Muscle layer of colon (tissue), 2 donors: ENCODE data around the gene KPNB1.

Experiments
- H3K27ac ChIP-seq: one replicate; pipeline ENCODE4 v1.7.0; 2013; ENCODE audit warnings: low read depth, mild to moderate bottlenecking, low read length, moderate library complexity
- H3K27me3 ChIP-seq, 2 donors: one replicate each; pipeline ENCODE4 v1.7.0; 2013; ENCODE audit warnings: low read length in 2 of 2, mild to moderate bottlenecking in 2 of 2; ENCODE audit not compliant: insufficient read depth in 2 of 2, control insufficient read depth in 1 of 2
- H3K36me3 ChIP-seq: one replicate; pipeline ENCODE4 v1.7.0; 2013; ENCODE audit warnings: mild to moderate bottlenecking, low read length; ENCODE audit not compliant: insufficient read depth
- H3K4me1 ChIP-seq: one replicate; pipeline ENCODE4 v1.7.0; 2013; ENCODE audit warnings: mild to moderate bottlenecking, low read length; ENCODE audit not compliant: insufficient read depth
- H3K4me3 ChIP-seq, 2 donors: one replicate each; pipeline ENCODE4 v1.7.0; 2013; ENCODE audit warnings: low read length in 2 of 2, low read depth in 1 of 2, mild to moderate bottlenecking in 1 of 2, moderate library complexity in 1 of 2
- H3K9ac ChIP-seq: one replicate; pipeline ENCODE4 v1.7.0; 2013; ENCODE audit warnings: low read length
- H3K9me3 ChIP-seq: one replicate; pipeline ENCODE4 v1.7.0; 2013; ENCODE audit warnings: mild to moderate bottlenecking, low read length
- donor health status: abdominal sarcoma.
- donor health status: Adenocarcinoma of cecum.

Gene KPNB1

GRCh38 chr17:47719411-47720152 lies 69.9 kb downstream of the KPNB1 start:
- peaks cover 22 to 44% of the 10 kb centered on the region in 2 donors for H3K27me3 ChIP-seq
- no peaks in the 10 kb centered on the region for H3K36me3 ChIP-seq
- peaks cover 13% of the 10 kb centered on the region for H3K4me1 ChIP-seq
- no peak overlapping the region for H3K27ac ChIP-seq
- no peak overlapping the region for H3K9ac ChIP-seq
- H3K9me3 ChIP-seq, result no peaks in the 10 kb centered on the region
- H3K4me3 ChIP-seq, result no peak overlapping the region

DNA sequence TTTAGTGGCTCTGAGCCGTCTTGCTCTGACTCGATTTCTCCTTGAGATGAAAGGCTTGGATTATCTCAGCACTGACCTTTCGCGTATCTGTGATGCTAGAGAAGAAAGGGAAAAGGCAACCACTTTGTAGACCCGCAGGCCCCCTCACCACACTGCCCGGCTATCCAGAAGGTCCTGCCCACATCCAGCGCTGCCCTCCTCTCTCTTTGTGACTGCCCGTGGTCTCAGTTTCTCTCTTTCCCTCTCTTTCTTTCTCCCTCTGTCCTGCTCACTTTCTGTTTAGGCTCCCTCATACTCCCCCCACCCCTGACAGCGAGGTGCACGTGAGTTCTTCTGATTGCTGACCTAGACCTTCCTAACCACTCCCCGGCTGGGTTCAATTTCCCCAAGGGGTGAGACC lies 70.5 kb downstream of the KPNB1 start:
- peaks cover 13% of the 10 kb centered on the region for H3K4me1 ChIP-seq
- no peak overlapping the region for H3K4me3 ChIP-seq
- peaks cover 22 to 44% of the 10 kb centered on the region in 2 donors for H3K27me3 ChIP-seq
- no peaks in the 10 kb centered on the region for H3K9me3 ChIP-seq
- H3K9ac ChIP-seq, result no peak overlapping the region
- H3K27ac ChIP-seq, result no peak overlapping the region
- H3K36me3 ChIP-seq, result no peaks in the 10 kb centered on the region

- Histone ChIP-seq H3K36me3 (no peaks in the 10 kb centered on the region), H3K4me1 (peaks cover 13% of the 10 kb centered on the region), H3K9me3 (no peaks in the 10 kb centered on the region), H3K27ac (no peak overlapping the region), H3K4me3 (no peak overlapping the region), H3K27me3 (peaks cover 22 to 51% of the 10 kb centered on the region in 2 donors), H3K9ac (no peak overlapping the region)
Measured at GRCh38 chr17:47720754-47721533, 71.2 kb downstream of the KPNB1 start.

DNA sequence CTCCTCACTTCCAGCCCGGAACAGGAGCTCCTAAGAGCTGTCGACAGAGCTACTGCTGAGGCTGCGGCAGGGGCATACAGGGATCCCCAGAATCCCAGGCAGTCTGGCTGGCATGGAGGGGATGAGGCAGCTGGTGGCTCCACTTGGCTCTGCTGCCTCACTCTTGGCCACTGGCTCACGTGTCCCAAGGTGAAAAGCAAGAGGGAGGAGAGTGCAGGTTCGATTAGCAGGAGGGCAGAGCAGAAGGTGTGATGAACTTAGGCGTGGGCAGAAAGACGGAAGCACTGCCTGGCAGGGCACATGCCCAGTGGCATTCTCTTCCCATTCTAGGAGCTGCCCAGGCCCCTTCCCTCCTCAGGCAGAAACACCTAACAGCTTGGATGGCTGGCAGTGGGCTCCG lies 72.0 kb downstream of the KPNB1 start:
- H3K4me1 ChIP-seq, result peaks cover 13% of the 10 kb centered on the region
- H3K9ac ChIP-seq, result no peak overlapping the region
- H3K27ac ChIP-seq, result no peak overlapping the region
- H3K9me3 ChIP-seq, result no peaks in the 10 kb centered on the region
- no peak overlapping the region for H3K4me3 ChIP-seq
- peaks cover 22 to 58% of the 10 kb centered on the region in 2 donors for H3K27me3 ChIP-seq
- no peaks in the 10 kb centered on the region for H3K36me3 ChIP-seq

GRCh38 chr17:47724705-47725104 lies 75.0 kb downstream of the KPNB1 start:
- no peak overlapping the region for H3K27ac ChIP-seq
- no peak overlapping the region for H3K4me3 ChIP-seq
- peaks cover 22 to 58% of the 10 kb centered on the region in 2 donors for H3K27me3 ChIP-seq
- no peaks in the 10 kb centered on the region for H3K36me3 ChIP-seq
- no peaks in the 10 kb centered on the region for H3K9me3 ChIP-seq
- no peak overlapping the region for H3K9ac ChIP-seq
- H3K4me1 ChIP-seq, result peaks cover 13% of the 10 kb centered on the region

- Histone ChIP-seq H3K36me3 (no peaks in the 10 kb centered on the region), H3K27me3 (peaks cover 18 to 52% of the 10 kb centered on the region in 2 donors), H3K9me3 (no peaks in the 10 kb centered on the region), H3K4me1 (peaks cover 10% of the 10 kb centered on the region), H3K9ac (no peak overlapping the region), H3K27ac (no peak overlapping the region), H3K4me3 (no peak overlapping the region)
Measured at GRCh38 chr17:47725446-47726111, 75.9 kb downstream of the KPNB1 start.

GRCh38 chr17:47726796-47727703 lies 77.3 kb downstream of the KPNB1 start:
- Histone ChIP-seq H3K9ac (no peak overlapping the region), H3K9me3 (no peaks in the 10 kb centered on the region), H3K27ac (no peak overlapping the region), H3K27me3 (peaks cover 6 to 41% of the 10 kb centered on the region in 2 donors), H3K4me3 (no peak overlapping the region), H3K36me3 (no peaks in the 10 kb centered on the region), H3K4me1 (no peaks in the 10 kb centered on the region)

DNA sequence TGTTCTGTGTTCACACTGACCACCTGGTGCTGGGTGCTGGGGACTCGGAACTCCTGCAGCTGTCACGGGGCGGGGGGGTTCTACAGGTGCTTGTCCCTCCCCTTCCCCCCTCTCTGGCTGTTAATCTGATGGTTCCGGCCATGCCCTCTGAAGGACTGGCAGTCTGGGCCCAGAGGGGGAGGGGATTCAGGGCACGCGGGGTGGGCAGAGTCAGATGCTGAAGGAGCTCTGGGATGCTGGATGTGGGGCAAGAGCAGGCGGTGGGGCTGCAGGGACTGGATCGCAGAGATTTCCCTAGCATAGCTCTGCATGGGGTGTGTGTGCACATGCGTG lies 78.0 kb downstream of the KPNB1 start:
- Histone ChIP-seq H3K9me3 (no peaks in the 10 kb centered on the region), H3K36me3 (no peaks in the 10 kb centered on the region), H3K4me1 (no peaks in the 10 kb centered on the region), H3K4me3 (no peak overlapping the region), H3K9ac (no peak overlapping the region), H3K27me3 (peaks cover 7 to 42% of the 10 kb centered on the region in 2 donors), H3K27ac (no peak overlapping the region)

GRCh38 chr17:47728214-47728877 lies 78.6 kb downstream of the KPNB1 start:
- Histone ChIP-seq H3K4me1 (no peaks in the 10 kb centered on the region), H3K9ac (no peak overlapping the region), H3K27me3 (peaks cover 9 to 49% of the 10 kb centered on the region in 2 donors), H3K9me3 (no peaks in the 10 kb centered on the region), H3K27ac (no peak overlapping the region), H3K4me3 (no peak overlapping the region), H3K36me3 (no peaks in the 10 kb centered on the region)

DNA sequence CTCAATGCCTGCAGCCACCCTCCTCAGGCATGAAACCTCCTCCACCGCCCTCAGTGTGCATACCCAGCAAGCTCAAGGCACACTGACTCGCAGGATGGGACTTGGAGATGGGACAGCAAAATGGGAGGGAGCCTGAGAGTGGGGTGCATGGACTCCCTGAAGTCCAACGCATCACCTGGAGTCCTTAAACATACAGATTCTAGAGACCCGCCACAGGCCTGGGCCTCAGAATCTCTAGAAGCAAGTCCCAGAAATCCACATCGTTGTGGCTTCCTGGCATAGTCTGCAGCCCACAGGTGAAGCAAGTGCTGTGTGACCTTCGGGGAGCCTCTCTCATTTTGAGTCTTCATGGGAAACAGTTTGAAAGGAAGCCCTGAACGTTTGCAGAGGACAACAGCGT lies 79.8 kb downstream of the KPNB1 start:
- H3K36me3 ChIP-seq, result no peaks in the 10 kb centered on the region
- no peak overlapping the region for H3K27ac ChIP-seq
- H3K27me3 ChIP-seq, result peaks cover 14 to 49% of the 10 kb centered on the region in 2 donors
- H3K9me3 ChIP-seq, result no peaks in the 10 kb centered on the region
- no peak overlapping the region for H3K4me3 ChIP-seq
- peaks cover 5% of the 10 kb centered on the region for H3K4me1 ChIP-seq
- no peak overlapping the region for H3K9ac ChIP-seq
